Measurements from ENCODE around the gene USH2A.

Gene USH2A

DNA sequence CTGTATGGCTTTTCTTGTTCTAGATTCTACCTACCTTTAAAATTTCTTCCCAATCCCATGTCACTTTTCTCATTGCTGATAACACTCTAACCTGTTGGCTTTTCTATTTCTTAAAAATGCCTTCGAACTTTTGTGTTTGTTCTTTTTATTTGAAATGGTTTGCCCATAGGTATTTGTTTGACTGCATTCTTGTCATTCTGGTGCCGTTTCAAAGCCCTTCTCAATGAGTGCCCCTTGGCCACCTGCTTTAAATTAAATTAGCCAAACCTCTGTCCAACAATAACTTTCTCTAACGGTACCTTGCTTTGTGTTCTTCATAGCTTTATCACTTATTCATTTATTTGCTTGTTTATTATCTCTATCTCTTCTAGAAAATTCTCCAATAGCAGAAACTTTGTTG is 817.2 kb downstream of the USH2A start:
- H3K4me1 ChIP-seq (ENCODE audit: insufficient read depth, low read length): no peaks in the 10 kb centered on the region
- no peak overlapping the region for H3K4me3 ChIP-seq (ENCODE audit: low read length)
- no peaks in the 10 kb centered on the region for H3K27me3 ChIP-seq (ENCODE audit: insufficient read depth, low read length)
- H3K36me3 ChIP-seq (ENCODE audit: insufficient read depth, low read length): peaks cover 44% of the 10 kb centered on the region
- no peaks in the 10 kb centered on the region for H3K9me3 ChIP-seq (ENCODE audit: low read length)
- H2AFZ ChIP-seq (ENCODE audit: low read depth, low read length): no peak overlapping the region

DNA sequence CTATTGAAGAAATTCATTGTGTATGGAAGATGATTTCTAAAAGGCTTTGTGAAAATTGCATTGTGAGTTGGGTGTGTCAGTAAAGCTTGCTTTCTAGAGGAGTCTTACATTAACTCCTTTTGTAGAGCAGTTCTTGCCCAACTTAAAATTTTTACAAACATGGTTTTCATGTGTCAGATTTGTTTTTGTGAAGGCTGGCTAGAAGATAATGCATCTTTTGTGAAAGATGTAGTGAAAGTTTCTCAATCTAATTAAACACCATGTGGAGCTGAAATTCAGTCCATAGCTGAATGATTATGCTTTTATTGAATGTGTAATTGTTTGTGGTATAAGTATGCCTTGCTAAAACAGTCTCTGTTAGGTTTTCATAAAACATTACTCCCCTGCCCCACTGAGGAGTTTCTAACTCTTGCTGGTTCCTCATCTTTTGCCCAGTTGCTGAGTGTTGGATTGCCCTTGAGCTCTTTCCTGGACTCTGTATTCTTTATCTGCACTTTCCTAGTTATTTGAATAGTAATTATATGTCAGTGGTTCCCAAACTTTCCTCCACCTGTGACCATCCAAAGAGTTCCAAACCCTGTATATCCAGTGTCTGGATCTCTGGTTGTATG is 818.1 kb downstream of the USH2A start:
- Histone ChIP-seq H3K4me3 (ENCODE audit: low read length) (no peak overlapping the region), H3K9me3 (ENCODE audit: low read length) (no peaks in the 10 kb centered on the region), H2AFZ (ENCODE audit: low read depth, low read length) (no peak overlapping the region), H3K36me3 (ENCODE audit: insufficient read depth, low read length) (peaks cover 41% of the 10 kb centered on the region), H3K4me1 (ENCODE audit: insufficient read depth, low read length) (no peaks in the 10 kb centered on the region), H3K27me3 (ENCODE audit: insufficient read depth, low read length) (no peaks in the 10 kb centered on the region)

DNA sequence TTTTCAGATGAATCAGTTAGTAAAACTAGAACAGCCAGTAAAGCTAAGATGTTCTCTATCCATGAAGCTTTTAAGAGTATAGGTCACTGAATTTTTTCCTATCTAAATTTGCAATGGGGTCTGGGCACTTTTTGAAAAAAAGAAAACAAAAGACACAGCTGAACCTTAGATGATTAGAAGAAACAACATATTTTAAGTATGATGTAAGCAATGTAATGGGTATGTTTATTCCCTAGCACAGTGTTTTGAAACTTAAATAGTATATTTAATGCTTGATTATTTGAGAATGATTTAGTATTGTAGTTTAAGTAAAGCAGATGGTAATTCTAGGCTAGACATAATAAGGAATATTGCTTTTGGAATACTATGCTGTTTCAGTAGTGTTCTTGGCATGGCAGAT is 819.9 kb downstream of the USH2A start:
- Histone ChIP-seq H3K4me3 (ENCODE audit: low read length) (no peak overlapping the region), H3K36me3 (ENCODE audit: insufficient read depth, low read length) (peaks cover 29% of the 10 kb centered on the region), H2AFZ (ENCODE audit: low read depth, low read length) (no peak overlapping the region), H3K9me3 (ENCODE audit: low read length) (no peaks in the 10 kb centered on the region), H3K4me1 (ENCODE audit: insufficient read depth, low read length) (no peaks in the 10 kb centered on the region), H3K27me3 (ENCODE audit: insufficient read depth, low read length) (no peaks in the 10 kb centered on the region)

DNA sequence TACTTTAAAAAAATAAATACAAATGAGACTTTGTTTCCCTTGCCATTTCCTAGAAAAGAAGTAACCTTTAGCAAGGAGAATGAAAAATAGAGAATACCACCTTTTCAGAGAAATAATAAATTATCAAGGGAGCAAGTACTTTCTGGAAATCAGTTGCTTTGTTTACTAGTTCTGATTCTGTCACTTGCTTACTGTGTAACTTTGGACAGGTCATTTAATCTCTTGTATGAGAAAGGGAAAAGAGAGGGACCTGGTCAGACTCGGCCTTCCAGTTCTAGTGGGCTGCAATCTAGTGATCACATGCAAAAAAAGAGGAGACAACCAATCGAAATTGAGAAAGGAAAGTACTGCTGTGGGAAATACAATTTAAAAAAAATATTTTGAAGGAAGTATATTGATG is 822.0 kb downstream of the USH2A start:
- Histone ChIP-seq H3K27me3 (ENCODE audit: insufficient read depth, low read length) (no peaks in the 10 kb centered on the region), H3K36me3 (ENCODE audit: insufficient read depth, low read length) (peaks cover 35% of the 10 kb centered on the region), H3K4me3 (ENCODE audit: low read length) (no peak overlapping the region), H3K9me3 (ENCODE audit: low read length) (peaks cover 2% of the 10 kb centered on the region), H2AFZ (ENCODE audit: low read depth, low read length) (no peak overlapping the region), H3K4me1 (ENCODE audit: insufficient read depth, low read length) (no peaks in the 10 kb centered on the region)

DNA sequence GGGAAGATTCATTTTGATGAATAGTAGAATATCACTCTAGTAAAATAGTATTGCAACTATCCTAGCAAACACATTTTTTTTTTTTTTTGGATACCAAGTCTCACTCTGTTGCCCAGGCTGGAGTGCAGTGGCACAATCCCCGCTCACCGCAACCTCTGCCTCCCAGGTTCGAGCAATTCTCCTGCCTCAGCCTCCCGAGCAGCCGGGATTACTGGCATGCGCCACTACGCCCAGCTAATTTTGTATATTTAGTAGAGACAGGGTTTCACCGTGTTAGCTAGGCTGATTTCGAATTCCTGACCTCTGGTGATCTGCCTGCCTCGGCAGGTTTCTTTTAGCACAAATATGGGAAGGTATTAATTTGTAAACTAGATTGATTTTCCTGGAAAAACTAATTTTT is 822.4 kb downstream of the USH2A start:
- H3K27me3 ChIP-seq (ENCODE audit: insufficient read depth, low read length): no peaks in the 10 kb centered on the region
- H2AFZ ChIP-seq (ENCODE audit: low read depth, low read length): no peak overlapping the region
- peaks cover 2% of the 10 kb centered on the region for H3K9me3 ChIP-seq (ENCODE audit: low read length)
- no peaks in the 10 kb centered on the region for H3K4me1 ChIP-seq (ENCODE audit: insufficient read depth, low read length)
- H3K4me3 ChIP-seq (ENCODE audit: low read length): no peak overlapping the region
- H3K36me3 ChIP-seq (ENCODE audit: insufficient read depth, low read length): peaks cover 35% of the 10 kb centered on the region

DNA sequence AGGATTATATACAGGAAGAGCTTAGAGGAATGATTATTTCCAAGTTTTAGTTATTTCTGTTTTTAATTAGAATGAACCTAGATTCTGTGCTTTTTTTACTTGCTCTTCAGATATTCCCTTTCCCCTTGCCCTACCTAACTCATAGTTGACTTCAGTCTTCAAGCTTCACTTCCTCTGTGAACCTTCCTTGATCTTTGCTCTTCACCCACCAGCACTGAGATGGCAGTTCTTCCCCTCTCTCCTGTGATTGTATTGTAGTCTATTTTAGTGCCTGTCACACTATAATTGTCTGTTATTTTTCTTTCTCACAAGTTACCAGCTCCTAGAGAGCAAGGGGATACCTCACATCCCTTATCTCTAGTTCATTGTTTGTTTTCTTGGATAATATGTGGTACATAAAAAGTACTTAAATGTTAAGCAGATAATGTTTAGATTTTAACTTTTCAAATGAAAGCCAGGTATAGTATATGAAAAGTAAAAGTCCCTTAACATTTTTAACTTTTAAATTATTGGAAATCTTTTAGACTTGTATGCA is 822.9 kb downstream of the USH2A start:
- H3K4me1 ChIP-seq (ENCODE audit: insufficient read depth, low read length): no peaks in the 10 kb centered on the region
- H3K9me3 ChIP-seq (ENCODE audit: low read length): peaks cover 2% of the 10 kb centered on the region
- H3K36me3 ChIP-seq (ENCODE audit: insufficient read depth, low read length): peaks cover 33% of the 10 kb centered on the region
- H3K27me3 ChIP-seq (ENCODE audit: insufficient read depth, low read length): no peaks in the 10 kb centered on the region
- no peak overlapping the region for H2AFZ ChIP-seq (ENCODE audit: low read depth, low read length)
- no peak overlapping the region for H3K4me3 ChIP-seq (ENCODE audit: low read length)

DNA sequence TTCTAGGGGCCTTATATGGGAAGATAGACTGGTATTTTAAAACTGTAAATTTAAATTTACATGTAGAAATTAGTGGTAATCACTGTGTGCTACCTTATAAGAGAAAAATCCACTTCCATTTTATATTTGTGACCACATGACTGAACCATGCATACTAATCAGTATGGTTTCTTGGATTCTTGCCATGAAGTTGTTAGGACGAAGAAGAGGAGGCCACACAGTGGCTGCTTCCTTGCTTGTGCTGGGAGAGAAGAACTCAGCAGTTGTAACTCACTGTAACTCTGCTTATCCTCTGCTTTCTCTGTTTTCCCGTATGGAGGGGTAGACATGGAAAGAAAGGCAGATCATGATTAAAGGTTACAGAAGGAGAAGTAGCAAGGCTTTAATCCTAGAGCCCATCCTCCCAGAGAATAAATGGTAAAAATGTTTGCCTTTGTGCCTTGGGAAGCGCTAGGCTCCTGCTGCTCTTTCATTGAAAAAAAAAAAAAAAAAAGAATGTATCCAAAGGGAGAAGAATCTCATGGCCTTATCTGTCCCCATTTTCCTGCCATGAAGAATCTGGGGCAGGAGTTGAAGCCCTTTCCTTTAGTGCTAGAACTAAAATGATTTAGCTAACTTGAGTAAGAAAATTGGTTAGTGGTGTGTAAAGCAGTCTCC is 823.7 kb downstream of the USH2A start:
- peaks cover 37% of the 10 kb centered on the region for H3K36me3 ChIP-seq (ENCODE audit: insufficient read depth, low read length)
- peaks cover 2% of the 10 kb centered on the region for H3K9me3 ChIP-seq (ENCODE audit: low read length)
- no peaks in the 10 kb centered on the region for H3K27me3 ChIP-seq (ENCODE audit: insufficient read depth, low read length)
- no peak overlapping the region for H2AFZ ChIP-seq (ENCODE audit: low read depth, low read length)
- H3K4me1 ChIP-seq (ENCODE audit: insufficient read depth, low read length): no peaks in the 10 kb centered on the region
- H3K4me3 ChIP-seq (ENCODE audit: low read length): no peak overlapping the region

DNA sequence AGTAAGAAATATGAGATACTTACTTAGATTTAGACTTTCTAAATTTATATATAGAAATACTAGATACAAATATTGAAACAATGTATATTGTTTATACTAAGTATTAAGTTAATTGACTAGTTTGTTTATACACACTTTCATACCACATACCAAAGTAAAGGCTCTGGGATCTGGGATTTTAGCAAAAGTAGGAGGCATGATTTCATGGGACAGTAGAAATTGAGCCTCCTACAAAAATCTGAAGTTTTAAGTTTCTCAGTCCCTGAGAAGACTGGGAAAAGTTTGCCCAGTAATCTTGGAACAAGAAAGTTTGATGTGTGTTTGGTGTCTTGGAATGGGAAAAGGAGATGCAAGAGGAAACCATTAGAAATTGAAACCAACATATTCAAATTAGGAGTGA is 825.3 kb downstream of the USH2A start:
- H3K4me1 ChIP-seq (ENCODE audit: insufficient read depth, low read length): no peaks in the 10 kb centered on the region
- H3K4me3 ChIP-seq (ENCODE audit: low read length): no peak overlapping the region
- no peak overlapping the region for H2AFZ ChIP-seq (ENCODE audit: low read depth, low read length)
- no peaks in the 10 kb centered on the region for H3K27me3 ChIP-seq (ENCODE audit: insufficient read depth, low read length)
- peaks cover 2% of the 10 kb centered on the region for H3K9me3 ChIP-seq (ENCODE audit: low read length)
- peaks cover 26% of the 10 kb centered on the region for H3K36me3 ChIP-seq (ENCODE audit: insufficient read depth, low read length)

DNA sequence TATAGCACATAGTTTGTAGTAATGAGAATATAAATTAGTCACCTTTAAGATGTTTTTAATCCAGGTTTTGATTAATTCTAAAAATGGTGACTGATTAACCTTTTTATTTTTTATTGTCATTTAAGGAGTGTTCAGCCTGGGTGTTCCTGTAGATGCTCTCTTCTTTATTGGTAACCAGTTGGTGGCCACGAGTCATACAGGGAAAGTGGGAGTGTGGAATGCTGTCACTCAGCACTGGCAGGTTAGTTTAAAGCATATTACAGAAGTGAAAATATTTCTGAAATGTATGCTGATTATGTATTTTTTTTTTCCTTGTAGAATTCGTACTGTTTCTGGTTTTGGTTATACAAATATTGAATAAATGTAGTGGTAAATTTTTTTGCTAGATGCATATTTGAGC is 828.0 kb downstream of the USH2A start:
- Histone ChIP-seq H3K4me1 (ENCODE audit: insufficient read depth, low read length) (no peaks in the 10 kb centered on the region), H2AFZ (ENCODE audit: low read depth, low read length) (no peak overlapping the region), H3K9me3 (ENCODE audit: low read length) (peaks cover 2% of the 10 kb centered on the region), H3K4me3 (ENCODE audit: low read length) (no peak overlapping the region), H3K27me3 (ENCODE audit: insufficient read depth, low read length) (no peaks in the 10 kb centered on the region), H3K36me3 (ENCODE audit: insufficient read depth, low read length) (peaks cover 27% of the 10 kb centered on the region)

DNA sequence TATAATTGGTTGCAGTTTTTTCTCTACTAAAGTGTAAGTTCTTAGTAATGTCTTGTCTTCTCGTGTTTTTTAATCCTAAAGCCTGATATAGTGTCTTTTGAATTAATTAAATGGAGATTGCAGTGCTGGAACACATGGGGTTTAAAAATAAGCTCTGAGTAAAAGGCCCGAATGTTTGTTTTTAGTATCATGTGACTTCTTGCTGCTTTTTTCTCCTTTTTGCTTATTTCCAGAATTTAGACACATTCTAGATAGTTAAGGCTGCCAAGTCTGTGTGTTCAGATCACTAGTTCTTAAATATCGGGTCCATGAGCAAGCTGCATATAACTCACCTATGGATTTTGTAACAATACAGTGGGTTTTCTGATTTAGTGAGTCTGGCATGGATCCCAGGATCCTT is 828.6 kb downstream of the USH2A start:
- H3K36me3 ChIP-seq (ENCODE audit: insufficient read depth, low read length): peaks cover 33% of the 10 kb centered on the region
- peaks cover 2% of the 10 kb centered on the region for H3K9me3 ChIP-seq (ENCODE audit: low read length)
- no peak overlapping the region for H2AFZ ChIP-seq (ENCODE audit: low read depth, low read length)

DNA sequence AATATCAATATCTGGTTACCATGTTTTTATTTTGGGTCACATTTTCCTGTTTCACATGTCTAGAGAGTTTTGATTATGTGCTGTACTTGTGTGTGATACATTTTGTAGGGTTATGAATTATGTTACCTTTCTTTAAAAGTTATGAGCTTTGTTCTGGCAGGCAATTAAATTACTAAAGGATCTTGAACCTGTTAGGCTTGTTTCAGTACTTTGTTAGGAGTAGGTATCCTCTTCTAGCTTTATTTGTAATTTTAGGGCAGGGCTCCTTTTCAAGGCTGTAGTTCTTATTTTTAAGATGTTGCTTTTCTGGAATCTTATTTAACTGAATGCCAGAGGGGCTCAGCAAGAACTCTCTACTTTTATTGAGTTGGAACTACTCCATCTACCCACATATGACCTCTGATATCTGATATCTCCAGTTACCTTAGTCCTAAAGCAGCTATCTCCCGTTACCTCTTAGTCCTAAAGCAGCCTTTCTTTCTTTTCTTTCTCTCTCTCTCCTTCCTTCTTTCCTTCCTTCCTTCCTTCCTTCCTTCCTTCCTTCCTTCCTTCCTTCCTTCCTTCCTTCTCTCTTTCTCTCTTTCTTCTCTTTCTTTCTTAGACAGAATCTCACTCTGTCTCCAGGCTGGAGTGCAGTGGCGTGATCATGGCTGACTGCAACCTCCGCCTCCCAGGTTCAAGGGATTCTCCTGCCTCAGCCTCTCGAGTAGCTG is 832.3 kb downstream of the USH2A start:
- H3K4me1 ChIP-seq (ENCODE audit: insufficient read depth, low read length): no peaks in the 10 kb centered on the region
- H3K9me3 ChIP-seq (ENCODE audit: low read length): no peaks in the 10 kb centered on the region
- H3K27me3 ChIP-seq (ENCODE audit: insufficient read depth, low read length): no peaks in the 10 kb centered on the region
- no peak overlapping the region for H2AFZ ChIP-seq (ENCODE audit: low read depth, low read length)
- H3K36me3 ChIP-seq (ENCODE audit: insufficient read depth, low read length): peaks cover 42% of the 10 kb centered on the region
- H3K4me3 ChIP-seq (ENCODE audit: low read length): no peak overlapping the region

More for the DNA sequence above, 828.6 kb downstream of the USH2A start:
- Histone ChIP-seq H3K27me3 (ENCODE audit: insufficient read depth, low read length) (no peaks in the 10 kb centered on the region), H3K4me3 (ENCODE audit: low read length) (no peak overlapping the region), H3K4me1 (ENCODE audit: insufficient read depth, low read length) (no peaks in the 10 kb centered on the region)

DNA sequence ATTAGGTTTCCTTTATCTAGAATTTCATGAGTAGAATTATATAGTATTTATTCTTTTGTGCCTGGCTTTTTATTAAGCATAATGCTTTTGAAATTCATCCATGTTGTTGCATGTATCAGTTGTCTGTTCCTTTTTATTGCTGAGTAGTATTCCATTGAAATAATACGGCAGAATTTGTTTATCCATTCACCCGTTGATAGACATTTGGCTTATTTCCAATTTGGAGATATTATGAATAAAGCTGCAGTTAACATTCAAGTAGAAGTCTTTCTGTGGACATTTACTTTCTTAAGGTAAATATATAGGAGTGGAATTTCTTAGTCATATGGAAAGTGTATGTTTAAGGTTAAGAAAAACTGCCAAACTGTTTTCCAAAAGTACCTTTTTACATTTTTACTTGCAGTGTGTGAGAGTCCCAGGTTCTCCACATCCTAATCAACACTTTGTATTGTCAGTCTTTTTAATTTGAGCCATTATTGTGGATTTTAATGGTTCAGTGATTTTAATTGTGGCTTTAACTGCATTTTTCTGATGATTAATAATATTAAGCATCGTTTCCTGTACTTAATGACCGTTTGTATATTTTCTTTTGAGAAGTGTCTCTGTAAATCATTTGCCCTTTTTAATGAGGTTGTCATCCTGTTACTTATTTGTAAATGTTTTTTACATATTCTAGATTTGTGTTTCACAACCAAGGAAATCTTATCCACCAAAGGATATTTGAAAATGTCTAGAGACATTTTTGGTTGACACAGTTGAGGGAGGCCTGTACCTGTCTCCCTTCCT is 833.4 kb downstream of the USH2A start:
- Histone ChIP-seq H2AFZ (ENCODE audit: low read depth, low read length) (no peak overlapping the region), H3K4me1 (ENCODE audit: insufficient read depth, low read length) (no peaks in the 10 kb centered on the region), H3K36me3 (ENCODE audit: insufficient read depth, low read length) (peaks cover 38% of the 10 kb centered on the region), H3K4me3 (ENCODE audit: low read length) (no peak overlapping the region), H3K9me3 (ENCODE audit: low read length) (no peaks in the 10 kb centered on the region), H3K27me3 (ENCODE audit: insufficient read depth, low read length) (no peaks in the 10 kb centered on the region)

DNA sequence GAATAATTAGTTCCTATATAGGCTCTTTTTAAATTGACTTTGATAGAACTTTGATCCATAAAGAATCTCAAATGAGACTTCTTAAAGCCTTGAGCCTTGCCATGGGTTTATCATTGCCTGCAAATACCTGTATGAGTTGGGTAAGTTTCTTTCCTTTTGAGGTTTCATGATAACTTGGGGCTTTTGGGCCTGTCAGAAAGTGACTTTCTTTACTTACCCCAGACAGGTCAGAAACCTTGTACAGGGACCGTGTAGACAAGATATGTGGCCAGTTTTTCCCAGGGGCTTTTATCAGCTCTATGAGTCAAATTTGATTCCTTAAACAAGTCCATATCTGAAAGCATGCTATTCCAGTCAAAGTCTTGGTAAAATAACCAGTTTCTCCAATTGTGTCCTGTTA is 838.9 kb downstream of the USH2A start:
- peaks cover 42% of the 10 kb centered on the region for H3K36me3 ChIP-seq (ENCODE audit: insufficient read depth, low read length)

More for the DNA sequence above, 838.9 kb downstream of the USH2A start:
- Histone ChIP-seq H3K4me3 (ENCODE audit: low read length) (no peak overlapping the region), H3K4me1 (ENCODE audit: insufficient read depth, low read length) (peaks cover 6% of the 10 kb centered on the region), H3K27me3 (ENCODE audit: insufficient read depth, low read length) (no peaks in the 10 kb centered on the region), H2AFZ (ENCODE audit: low read depth, low read length) (no peak overlapping the region), H3K9me3 (ENCODE audit: low read length) (no peaks in the 10 kb centered on the region)
